Body of pancreas (tissue), 4 donors: ENCODE data around the gene GRIN2D. TPM values are rescaled to one million over a fixed set of nuclear protein-coding genes. Genes with fewer than 3 reads are reported as not detected.
A peak's percentile ranks its signal among the peaks of the same experiment; 100 is the strongest.

Experiments
- ATAC-seq: fragments of 150-250 bp; one replicate; pipeline ENCODE4 v1.9.1; 2016
- DNase-seq, 4 donors: peaks; one replicate each; pipeline ENCODE4 v3.0.0-alpha.2; 2019
- H3K27ac ChIP-seq, 4 donors: fragments of 200-600 bp; sonication (generic); 1 replicate in 3 of 4; 2 replicates in 1 of 4; pipeline versions ENCODE4 v1.5.1 to v1.6.1; 2016 to 2019; ENCODE audit warnings: mild to moderate bottlenecking in 1 of 4, mixed read lengths in 1 of 4, moderate library complexity in 1 of 4
- H3K27me3 ChIP-seq, 2 donors: fragments of 200-600 bp; sonication (generic); one replicate each; pipeline ENCODE4 v1.6.0; 2016; ENCODE audit warnings: mild to moderate bottlenecking in 1 of 2
- H3K36me3 ChIP-seq, 2 donors: fragments of 200-600 bp; sonication (generic); replicated peaks in 1 of 2; 2 replicates each; pipeline ENCODE4 v1.5.1; 2016; ENCODE audit warnings: low read depth in 2 of 2; ENCODE audit not compliant: insufficient read depth in 1 of 2
- H3K4me1 ChIP-seq: fragments of 200-600 bp; sonication (generic); one replicate; pipeline ENCODE4 v1.6.0; 2016
- H3K4me3 ChIP-seq, 2 donors: fragments of 200-600 bp; sonication (generic); 1 replicate in 1 of 2; 2 replicates in 1 of 2; pipeline ENCODE4 v1.5.1; 2016 to 2019
- H3K9me3 ChIP-seq, 3 donors: fragments of 200-600 bp; sonication (generic); 1 replicate in 2 of 3; 2 replicates in 1 of 3; pipeline ENCODE4 v1.5.1; 2016
- CTCF ChIP-seq, 7 experiments: fragments of 450-650 bp in 4 of 7; fragments of 200-600 bp in 3 of 7; sonication (generic) in 3 of 7; IDR thresholded peaks; one replicate each; pipeline ENCODE4 v1.5.1; 2016 to 2019; ENCODE audit warnings: antibody characterized with exemption in 7 of 7
- POLR2A ChIP-seq, 3 donors: fragments of 450-650 bp; IDR thresholded peaks; one replicate each; pipeline ENCODE4 v1.6.1; 2016; ENCODE audit warnings: antibody characterized with exemption in 3 of 3, mild to moderate bottlenecking in 2 of 3
- WGBS, 2 donors: methylation state at CpG; one replicate each; pipeline ENCODE4 v1.1.5; 2017; 5-methylcytosine and 5-hydroxymethylcytosine counted together
- intact Hi-C: fragments of 100-400 bp; cut with DNase I; formaldehyde crosslinking; loops from one replicate; pipeline ENCODE4 v1.15.1; 2023
- total RNA-seq, 2 donors: library from RNA; depleted of rRNA; stranded (reverse); fragments of >200 nt; gene quantifications; one replicate each; pipeline ENCODE4 v1.1.0, GENCODE V29; 2016

The GRIN2D gene
- total RNA-seq, 2 donors from 2014 or later, result 0.26 to 2.0 TPM

- no peaks in the 10 kb centered on the region for H3K27me3 ChIP-seq
- H3K4me3 ChIP-seq, result no peak overlapping the region
- H3K9me3 ChIP-seq, result no peaks in the 10 kb centered on the region
- no peak overlapping the region for H3K27ac ChIP-seq
- ATAC-seq (no peak), DNase-seq (peak in 3 of 4 donors; percentile 27 to 35 (median 32))
- intact Hi-C loops, result no loop called here
- H3K36me3 ChIP-seq, result no peaks in the 10 kb centered on the region
- no peaks in the 10 kb centered on the region for H3K4me1 ChIP-seq
- no peak for TF ChIP-seq POLR2A (IDR thresholded peaks at IDR 0.05)
- WGBS, 2 donors, result 69 to 73% methylated on average over 9 to 14 of the region's 15 CpGs
Measured at GRCh38 chr19:48354332-48354992, 39.0 kb upstream of the GRIN2D start.

- H3K27ac ChIP-seq, result no peak overlapping the region
- 89 to 93% methylated on average over 7 to 12 of the region's 12 CpGs for WGBS, 2 donors
- H3K27me3 ChIP-seq, result no peaks in the 10 kb centered on the region
- no peak for ATAC-seq
- TF ChIP-seq CTCF (IDR thresholded peaks at IDR 0.05) (no peak), POLR2A (IDR thresholded peaks at IDR 0.05) (no peak)
- no peaks in the 10 kb centered on the region for H3K36me3 ChIP-seq
- H3K4me1 ChIP-seq, result no peaks in the 10 kb centered on the region
- intact Hi-C loops, result no loop called here
- DNase-seq, result no peak
- no peaks in the 10 kb centered on the region for H3K9me3 ChIP-seq
- no peak overlapping the region for H3K4me3 ChIP-seq
Measured at GRCh38 chr19:48355365-48355954, 38.0 kb upstream of the GRIN2D start.

- WGBS, 2 donors, result 92 to 99% methylated on average over 5 of the region's 5 CpGs
- intact Hi-C loops, result no loop called here
- no peaks in the 10 kb centered on the region for H3K36me3 ChIP-seq
- DNase-seq (no peak), ATAC-seq (no peak)
- H3K27ac ChIP-seq, result no peak overlapping the region
- H3K4me3 ChIP-seq, result no peak overlapping the region
- H3K9me3 ChIP-seq, result no peaks in the 10 kb centered on the region
- H3K27me3 ChIP-seq, result no peaks in the 10 kb centered on the region
- H3K4me1 ChIP-seq, result peaks cover 6% of the 10 kb centered on the region
- TF ChIP-seq POLR2A (IDR thresholded peaks at IDR 0.05), result no peak
- no peak for TF ChIP-seq CTCF (IDR thresholded peaks at IDR 0.05)
Measured at GRCh38 chr19:48359123-48359522, 34.3 kb upstream of the GRIN2D start.

- peaks cover 13% of the 10 kb centered on the region for H3K4me1 ChIP-seq
- H3K27me3 ChIP-seq, result no peaks in the 10 kb centered on the region
- H3K4me3 ChIP-seq, result no peak overlapping the region
- 91 to 94% methylated on average over 3 of the region's 3 CpGs for WGBS, 2 donors
- no peaks in the 10 kb centered on the region for H3K36me3 ChIP-seq
- H3K27ac ChIP-seq, result no peak overlapping the region
- intact Hi-C loops, result no loop called here
- no peak for ATAC-seq
- no peak for TF ChIP-seq CTCF (IDR thresholded peaks at IDR 0.05)
- no peak for TF ChIP-seq POLR2A (IDR thresholded peaks at IDR 0.05)
- H3K9me3 ChIP-seq, result no peaks in the 10 kb centered on the region
- DNase-seq, result no peak
Measured at GRCh38 chr19:48361912-48362311, 31.6 kb upstream of the GRIN2D start.

- peak; percentile 95 to 98 (median 98) for DNase-seq
- TF ChIP-seq CTCF (IDR thresholded peaks at IDR 0.05) (peak in 3 of 7 experiments; percentile 27 to 42 (median 36)), POLR2A (IDR thresholded peaks at IDR 0.05) (peak in 2 of 3 donors; percentile 61 to 63)
- Histone ChIP-seq H3K4me1 (peaks cover 17% of the 10 kb centered on the region), H3K9me3 (no peaks in the 10 kb centered on the region), H3K4me3 (no peak overlapping the region), H3K27ac (peak overlapping the region; percentile 87 to 97 (median 92)), H3K27me3 (no peaks in the 10 kb centered on the region), H3K36me3 (no peaks in the 10 kb centered on the region)
- intact Hi-C loops, result no loop called here
- ATAC-seq, result peak; percentile 79
- 3 to 8% methylated on average over 10 to 23 of the region's 26 CpGs for WGBS, 2 donors
Measured at GRCh38 chr19:48362716-48363499, 30.6 kb upstream of the GRIN2D start.
